CD4-positive, alpha-beta T cell treated with Interleukin-15 for 1 hour (primary cell): Measurements from ENCODE around the gene ENAH.

ENCODE experiments used
- DNase-seq: peaks from one replicate; pipeline ENCODE4 v3.0.0-alpha.2; 2020

ENAH gene

GRCh38 chr1:225449261-225449660 is 203.7 kb downstream of the ENAH start:
- no peak for DNase-seq

GRCh38 chr1:225448146-225448805 is 204.6 kb downstream of the ENAH start:
- peak; percentile 1 for DNase-seq

- no peak for DNase-seq
Measured at GRCh38 chr1:225447650-225448089, 205.3 kb downstream of the ENAH start.

- no peak for DNase-seq
Measured at GRCh38 chr1:225446981-225447615, 205.8 kb downstream of the ENAH start.

- no peak for DNase-seq
Measured at GRCh38 chr1:225446595-225446960, 206.3 kb downstream of the ENAH start.

GRCh38 chr1:225445639-225446594 is 207.0 kb downstream of the ENAH start:
- no peak for DNase-seq

- no peak for DNase-seq
Measured at GRCh38 chr1:225442123-225442505, 210.8 kb downstream of the ENAH start.

- DNase-seq = no peak
Measured at GRCh38 chr1:225441314-225442122, 211.4 kb downstream of the ENAH start.

- DNase-seq = no peak
Measured at GRCh38 chr1:225440380-225441221, 212.3 kb downstream of the ENAH start.

- no peak for DNase-seq
Measured at GRCh38 chr1:225437710-225438437, 215.0 kb downstream of the ENAH start.
